Measurements from ENCODE around the gene ARPC4.

The ARPC4 gene

GRCh38 chr3:9748031-9748430, 44.9 kb upstream of the ARPC4 start:
- peaks cover 50% of the 10 kb centered on the region for H3K36me3 ChIP-seq (replicated peaks)
- in situ Hi-C loops (cut with HindIII; ENCODE audit: low pct_ligation_motif_present, low sequenced_read_pairs): no loop called here
- no peak for DNase-seq
- H3K27ac ChIP-seq: no peak overlapping the region
- H3K4me3 ChIP-seq (ENCODE audit: low read depth, low read length): no peak overlapping the region
- no peaks in the 10 kb centered on the region for H3K27me3 ChIP-seq (replicated peaks)
- no peak for TF ChIP-seq CTCF (IDR thresholded peaks at IDR 0.05; ENCODE audit: low read depth, low read length, missing control alignments)

DNA sequence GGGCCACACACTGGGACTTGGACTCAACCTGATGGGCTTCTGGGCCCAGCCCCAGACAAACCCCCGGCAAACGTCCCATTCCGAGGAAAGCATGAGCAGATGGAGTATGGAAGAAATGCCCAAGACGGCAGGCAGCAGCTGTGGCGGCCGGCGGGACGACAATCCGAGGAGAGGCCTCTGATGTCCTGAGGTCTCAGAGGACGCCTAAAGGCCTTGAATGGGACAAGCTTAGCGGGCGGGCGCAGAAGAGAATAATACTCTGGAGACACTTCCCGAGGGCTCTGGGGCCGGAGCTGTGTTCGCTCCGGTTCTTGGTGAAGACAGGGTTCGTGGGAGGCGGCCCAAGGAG, 43.6 kb upstream of the ARPC4 start:
- no peak for TF ChIP-seq CTCF (IDR thresholded peaks at IDR 0.05; ENCODE audit: low read depth, low read length, missing control alignments)
- Histone ChIP-seq H3K27me3 (replicated peaks) (no peaks in the 10 kb centered on the region), H3K36me3 (replicated peaks) (peaks cover 37% of the 10 kb centered on the region), H3K27ac (peak overlapping the region; percentile 34), H3K4me3 (ENCODE audit: low read depth, low read length) (peak overlapping the region; percentile 81)
- DNase-seq: no peak
- in situ Hi-C loops (cut with HindIII; ENCODE audit: low pct_ligation_motif_present, low sequenced_read_pairs): no loop called here

GRCh38 chr3:9749645-9750555, 43.0 kb upstream of the ARPC4 start, which contains the start of gene OGG1:
Gene OGG1 (plus strand): TSS chr3:9749952. CDS start chr3:9750287, 335 bp downstream.
- H3K27ac ChIP-seq: peak within 1 kb of the TSS; percentile 34
- peak within 1 kb of the TSS; percentile 81 for H3K4me3 ChIP-seq (ENCODE audit: low read depth, low read length)
- H3K36me3 ChIP-seq (replicated peaks): peaks cover 34% of the 10 kb centered on the region
- no peaks in the 10 kb centered on the region for H3K27me3 ChIP-seq (replicated peaks)
- no peak for TF ChIP-seq CTCF (IDR thresholded peaks at IDR 0.05; ENCODE audit: low read depth, low read length, missing control alignments)
- DNase-seq: peak; percentile 98
- in situ Hi-C loops (cut with HindIII; ENCODE audit: low pct_ligation_motif_present, low sequenced_read_pairs): no loop called here

- no peak overlapping the region for H3K27ac ChIP-seq
- no peak for TF ChIP-seq CTCF (IDR thresholded peaks at IDR 0.05; ENCODE audit: low read depth, low read length, missing control alignments)
- in situ Hi-C loops (cut with HindIII; ENCODE audit: low pct_ligation_motif_present, low sequenced_read_pairs): no loop called here
- DNase-seq: peak; percentile 28
- H3K4me3 ChIP-seq (ENCODE audit: low read depth, low read length): peak overlapping the region; percentile 81
- H3K36me3 ChIP-seq (replicated peaks): peaks cover 28% of the 10 kb centered on the region
- H3K27me3 ChIP-seq (replicated peaks): no peaks in the 10 kb centered on the region
These were observed 42.1 kb upstream of the ARPC4 start for GRCh38 chr3:9750556-9751411.

- no peak for TF ChIP-seq CTCF (IDR thresholded peaks at IDR 0.05; ENCODE audit: low read depth, low read length, missing control alignments)
- Histone ChIP-seq H3K36me3 (replicated peaks) (peaks cover 25% of the 10 kb centered on the region), H3K27ac (no peak overlapping the region), H3K27me3 (replicated peaks) (no peaks in the 10 kb centered on the region), H3K4me3 (ENCODE audit: low read depth, low read length) (no peak overlapping the region)
- in situ Hi-C loops (cut with HindIII; ENCODE audit: low pct_ligation_motif_present, low sequenced_read_pairs): no loop called here
- DNase-seq: no peak
These were observed 38.2 kb upstream of the ARPC4 start for GRCh38 chr3:9754678-9755077.
